Inflammatory macrophage treated with lipopolysaccharide for 1 hour (primary cell): Measurements from ENCODE around the gene SURF4.
"Not testable (repeated sequence)": the region's sequence is repeated elsewhere in the genome, so short reads cannot be mapped to it uniquely, and the experiment has no call there.

Experiments
- DNase-seq, 2 donors: peaks; one replicate each; pipeline ENCODE4 v3.0.0-alpha.2; 2020 to 2022

The SURF4 gene

GRCh38 chr9:133331641-133332380, 44.0 kb downstream of the SURF4 start:
- no peak for DNase-seq

- no peak for DNase-seq
These were observed 44.6 kb downstream of the SURF4 start for GRCh38 chr9:133331221-133331620.

GRCh38 chr9:133329306-133330156, 46.3 kb downstream of the SURF4 start:
- not testable (repeated sequence) for DNase-seq

GRCh38 chr9:133327834-133328484, 47.9 kb downstream of the SURF4 start:
- DNase-seq: no peak

- DNase-seq: not testable (repeated sequence)
These were observed 48.8 kb downstream of the SURF4 start for GRCh38 chr9:133327021-133327420.

GRCh38 chr9:133323991-133324703, 51.7 kb downstream of the SURF4 start:
- DNase-seq: no peak

- no peak for DNase-seq
These were observed 52.6 kb downstream of the SURF4 start for GRCh38 chr9:133323211-133323610.

GRCh38 chr9:133322701-133323100, 53.2 kb downstream of the SURF4 start:
- DNase-seq: no peak

GRCh38 chr9:133321411-133321935, 54.4 kb downstream of the SURF4 start:
- DNase-seq: no peak

GRCh38 chr9:133320421-133320881, 55.4 kb downstream of the SURF4 start:
- no peak for DNase-seq

GRCh38 chr9:133317551-133317950, 58.3 kb downstream of the SURF4 start:
- not testable (repeated sequence) for DNase-seq

GRCh38 chr9:133315997-133316396, 59.9 kb downstream of the SURF4 start:
- DNase-seq: no peak
